Embryonic facial prominence (tissue), 1 donor: Measurements from ENCODE around the gene SETX.

Experiments
- DNase-seq: peaks from one replicate; pipeline ENCODE4 v3.0.0-alpha.2; 2016; ENCODE audit errors: extremely low spot score

The SETX gene

GRCh38 chr9:132351404-132352045 is 3.3 kb downstream of the SETX start:
- DNase-seq: no peak

GRCh38 chr9:132350861-132351315 is 3.9 kb downstream of the SETX start:
- DNase-seq: no peak

GRCh38 chr9:132348676-132349075 is 6.1 kb downstream of the SETX start:
- DNase-seq: no peak

GRCh38 chr9:132346177-132346576 is 8.6 kb downstream of the SETX start:
- DNase-seq: no peak

GRCh38 chr9:132341177-132341840 is 13.5 kb downstream of the SETX start:
- DNase-seq: no peak

GRCh38 chr9:132334364-132334763 is 20.4 kb downstream of the SETX start:
- DNase-seq: no peak

- DNase-seq: no peak
Measured at GRCh38 chr9:132333556-132333955, 21.2 kb downstream of the SETX start.

GRCh38 chr9:132328580-132328979 is 26.2 kb downstream of the SETX start:
- DNase-seq: no peak

- DNase-seq: no peak
Measured at GRCh38 chr9:132327537-132327936, 27.2 kb downstream of the SETX start.

- DNase-seq: no peak
Measured at GRCh38 chr9:132324425-132324824, 30.4 kb downstream of the SETX start.

- no peak for DNase-seq
Measured at GRCh38 chr9:132319421-132320110, 35.2 kb downstream of the SETX start.

- DNase-seq: no peak
Measured at GRCh38 chr9:132312873-132313272, 41.9 kb downstream of the SETX start.

- no peak for DNase-seq
Measured at GRCh38 chr9:132312426-132312825, 42.4 kb downstream of the SETX start.

- DNase-seq: no peak
Measured at GRCh38 chr9:132311978-132312377, 42.8 kb downstream of the SETX start.

- no peak for DNase-seq
Measured at GRCh38 chr9:132309056-132309455, 45.7 kb downstream of the SETX start.

GRCh38 chr9:132301521-132301920 is 53.3 kb downstream of the SETX start:
- DNase-seq: no peak

- no peak for DNase-seq
Measured at GRCh38 chr9:132299221-132299620, 55.6 kb downstream of the SETX start.

GRCh38 chr9:132295181-132295580 is 59.6 kb downstream of the SETX start:
- DNase-seq: no peak

- no peak for DNase-seq
Measured at GRCh38 chr9:132293145-132293721, 61.6 kb downstream of the SETX start.

- no peak for DNase-seq
Measured at GRCh38 chr9:132288966-132289365, 65.8 kb downstream of the SETX start.

GRCh38 chr9:132288361-132288760 is 66.4 kb downstream of the SETX start:
- no peak for DNase-seq

- no peak for DNase-seq
Measured at GRCh38 chr9:132287256-132287760, 67.5 kb downstream of the SETX start.
